Measurements from ENCODE around the gene ARPC4. TPM values are rescaled to one million over a fixed set of nuclear protein-coding genes. Genes with fewer than 3 reads are reported as not detected.

Gene ARPC4
- total and polyA plus RNA-seq, 2 experiments from 2014 or later = 149 to 182 TPM

GRCh38 chr3:9780458-9780812 lies 12.4 kb upstream of the ARPC4 start:
- 94% methylated on average over 10 of the region's 10 CpGs for WGBS (ENCODE audit: low lambda C conversion rate, missing lambda C conversion rate)
- Histone ChIP-seq H3K4me2 (no peak overlapping the region), H3K36me3 (replicated peaks; ENCODE audit: insufficient read depth, low read depth) (no peaks in the 10 kb centered on the region), H3K9me2 (replicated peaks; ENCODE audit: insufficient read depth) (no peaks in the 10 kb centered on the region), H4K20me1 (ENCODE audit: insufficient read depth, poor library complexity, severe bottlenecking) (no peaks in the 10 kb centered on the region), H3K79me2 (no peaks in the 10 kb centered on the region), H3K27me3 (no peaks in the 10 kb centered on the region), H3K4me1 (ENCODE audit: insufficient read depth) (no peaks in the 10 kb centered on the region), H3K9me3 (ENCODE audit: low read depth) (no peaks in the 10 kb centered on the region), H2AFZ (no peak overlapping the region), H3K4me3 (no peak overlapping the region), H3K27ac (no peak overlapping the region)
- TF ChIP-seq EZH2 (IDR thresholded peaks at IDR 0.05; ENCODE audit: borderline replicate concordance) (no peak), EZH2phosphoT487 (IDR thresholded peaks at IDR 0.05; ENCODE audit: low read depth, severe bottlenecking, unreplicated experiment) (no peak), CTCF (IDR thresholded peaks at IDR 0.05; ENCODE audit: poor library complexity) (no peak)
- DNase-seq (ENCODE audit: low spot score) = no peak

GRCh38 chr3:9780910-9781309 lies 12.0 kb upstream of the ARPC4 start:
- no peaks in the 10 kb centered on the region for H3K9me3 ChIP-seq (ENCODE audit: low read depth)
- no peak for TF ChIP-seq EZH2phosphoT487 (IDR thresholded peaks at IDR 0.05; ENCODE audit: low read depth, severe bottlenecking, unreplicated experiment)
- WGBS (ENCODE audit: low lambda C conversion rate, missing lambda C conversion rate) = 99% methylated on average over 4 of the region's 4 CpGs
- no peak overlapping the region for H3K4me2 ChIP-seq
- H3K9me2 ChIP-seq (replicated peaks; ENCODE audit: insufficient read depth) = no peaks in the 10 kb centered on the region
- H4K20me1 ChIP-seq (ENCODE audit: insufficient read depth, poor library complexity, severe bottlenecking) = no peaks in the 10 kb centered on the region
- H3K36me3 ChIP-seq (replicated peaks; ENCODE audit: insufficient read depth, low read depth) = no peaks in the 10 kb centered on the region
- no peaks in the 10 kb centered on the region for H3K79me2 ChIP-seq
- no peak overlapping the region for H3K4me3 ChIP-seq
- H3K4me1 ChIP-seq (ENCODE audit: insufficient read depth) = no peaks in the 10 kb centered on the region
- no peaks in the 10 kb centered on the region for H3K27me3 ChIP-seq
- no peak for DNase-seq (ENCODE audit: low spot score)
- no peak overlapping the region for H3K27ac ChIP-seq
- no peak overlapping the region for H2AFZ ChIP-seq

GRCh38 chr3:9781551-9781950 lies 11.3 kb upstream of the ARPC4 start:
- no peaks in the 10 kb centered on the region for H3K4me1 ChIP-seq (ENCODE audit: insufficient read depth)
- no peaks in the 10 kb centered on the region for H3K27me3 ChIP-seq
- no peak for DNase-seq (ENCODE audit: low spot score)
- no peak overlapping the region for H3K27ac ChIP-seq
- TF ChIP-seq EZH2phosphoT487 (IDR thresholded peaks at IDR 0.05; ENCODE audit: low read depth, severe bottlenecking, unreplicated experiment) = no peak
- TF ChIP-seq EZH2 (IDR thresholded peaks at IDR 0.05; ENCODE audit: borderline replicate concordance) = no peak
- no peak for TF ChIP-seq CTCF (IDR thresholded peaks at IDR 0.05; ENCODE audit: poor library complexity)
- H2AFZ ChIP-seq = no peak overlapping the region
- H3K79me2 ChIP-seq = no peaks in the 10 kb centered on the region
- H3K9me3 ChIP-seq (ENCODE audit: low read depth) = no peaks in the 10 kb centered on the region
- H3K4me2 ChIP-seq = no peak overlapping the region
- no peaks in the 10 kb centered on the region for H4K20me1 ChIP-seq (ENCODE audit: insufficient read depth, poor library complexity, severe bottlenecking)
- H3K9me2 ChIP-seq (replicated peaks; ENCODE audit: insufficient read depth) = no peaks in the 10 kb centered on the region
- no peak overlapping the region for H3K4me3 ChIP-seq
- WGBS (ENCODE audit: low lambda C conversion rate, missing lambda C conversion rate) = 100% methylated on average over 1 of the region's 1 CpG
- no peaks in the 10 kb centered on the region for H3K36me3 ChIP-seq (replicated peaks; ENCODE audit: insufficient read depth, low read depth)

- H3K4me3 ChIP-seq = no peak overlapping the region
- no peaks in the 10 kb centered on the region for H3K79me2 ChIP-seq
- no peaks in the 10 kb centered on the region for H3K4me1 ChIP-seq (ENCODE audit: insufficient read depth)
- H4K20me1 ChIP-seq (ENCODE audit: insufficient read depth, poor library complexity, severe bottlenecking) = no peaks in the 10 kb centered on the region
- H3K9me3 ChIP-seq (ENCODE audit: low read depth) = no peaks in the 10 kb centered on the region
- no peaks in the 10 kb centered on the region for H3K27me3 ChIP-seq
- 94% methylated on average over 3 of the region's 3 CpGs for WGBS (ENCODE audit: low lambda C conversion rate, missing lambda C conversion rate)
- TF ChIP-seq EZH2phosphoT487 (IDR thresholded peaks at IDR 0.05; ENCODE audit: low read depth, severe bottlenecking, unreplicated experiment) (no peak), CTCF (IDR thresholded peaks at IDR 0.05; ENCODE audit: poor library complexity) (no peak), EZH2 (IDR thresholded peaks at IDR 0.05; ENCODE audit: borderline replicate concordance) (no peak)
- no peak overlapping the region for H2AFZ ChIP-seq
- H3K9me2 ChIP-seq (replicated peaks; ENCODE audit: insufficient read depth) = no peaks in the 10 kb centered on the region
- H3K27ac ChIP-seq = no peak overlapping the region
- H3K4me2 ChIP-seq = no peak overlapping the region
- no peaks in the 10 kb centered on the region for H3K36me3 ChIP-seq (replicated peaks; ENCODE audit: insufficient read depth, low read depth)
- DNase-seq (ENCODE audit: low spot score) = no peak
Observed at GRCh38 chr3:9781978-9782603, 10.8 kb upstream of the ARPC4 start.
